NCI-H1930 (cell line): ENCODE measurements around the gene UBA1.
A peak's percentile ranks its signal among the peaks of the same experiment; 100 is the strongest.

Source experiments
- DNase-seq, 2 experiments: peaks; one replicate each; lab custom pipeline; 2025; lab: John Stamatoyannopoulos, UW

The UBA1 gene

DNA sequence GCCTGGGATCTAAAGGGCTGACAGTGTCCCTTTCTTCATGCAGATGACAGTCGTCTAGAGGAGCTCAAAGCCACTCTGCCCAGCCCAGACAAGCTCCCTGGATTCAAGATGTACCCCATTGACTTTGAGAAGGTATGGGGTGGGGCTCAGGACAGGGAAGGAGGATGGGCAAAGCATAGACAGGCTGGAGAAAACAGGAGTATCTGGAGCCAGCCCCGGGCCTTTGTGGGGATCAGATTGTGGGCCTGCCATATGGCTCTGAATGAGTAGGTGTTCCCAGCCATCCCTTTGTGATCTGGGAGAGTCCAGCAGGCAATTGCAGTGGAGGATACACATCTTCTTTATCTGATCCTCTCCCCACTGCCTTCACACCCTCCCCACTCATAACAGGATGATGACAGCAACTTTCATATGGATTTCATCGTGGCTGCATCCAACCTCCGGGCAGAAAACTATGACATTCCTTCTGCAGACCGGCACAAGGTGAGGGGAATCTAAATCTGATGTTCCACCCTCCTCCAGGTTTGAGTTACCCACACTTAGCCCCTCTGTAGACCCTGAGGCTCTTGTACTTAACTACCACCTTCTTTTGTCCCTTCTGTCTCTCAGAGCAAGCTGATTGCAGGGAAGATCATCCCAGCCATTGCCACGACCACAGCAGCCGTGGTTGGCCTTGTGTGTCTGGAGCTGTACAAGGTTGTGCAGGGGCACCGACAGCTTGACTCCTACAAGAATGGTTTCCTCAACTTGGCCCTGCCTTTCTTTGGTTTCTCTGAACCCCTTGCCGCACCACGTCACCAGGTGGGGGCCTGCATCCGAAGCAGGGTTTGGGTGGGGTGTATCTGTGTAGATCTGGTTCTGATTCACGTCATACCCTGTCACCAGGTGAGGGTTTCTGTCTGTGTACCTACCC, 19.0 kb downstream of the UBA1 start:
- DNase-seq, result no peak

DNA sequence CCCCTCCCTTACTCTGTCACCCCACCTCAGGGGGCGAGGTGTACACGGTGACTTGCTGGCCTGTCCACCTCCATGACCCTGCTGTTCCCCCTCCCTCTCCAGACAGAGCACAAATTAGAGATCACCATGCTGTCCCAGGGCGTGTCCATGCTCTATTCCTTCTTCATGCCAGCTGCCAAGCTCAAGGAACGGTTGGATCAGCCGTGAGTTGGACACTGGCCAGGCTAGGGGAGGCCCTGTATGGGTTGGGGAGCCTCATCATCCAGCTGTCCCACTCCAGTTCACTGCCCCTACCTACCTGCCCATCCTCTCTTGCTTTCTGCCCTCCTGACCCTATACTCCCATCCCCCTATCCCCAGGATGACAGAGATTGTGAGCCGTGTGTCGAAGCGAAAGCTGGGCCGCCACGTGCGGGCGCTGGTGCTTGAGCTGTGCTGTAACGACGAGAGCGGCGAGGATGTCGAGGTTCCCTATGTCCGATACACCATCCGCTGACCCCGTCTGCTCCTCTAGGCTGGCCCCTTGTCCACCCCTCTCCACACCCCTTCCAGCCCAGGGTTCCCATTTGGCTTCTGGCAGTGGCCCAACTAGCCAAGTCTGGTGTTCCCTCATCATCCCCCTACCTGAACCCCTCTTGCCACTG, 20.9 kb downstream of the UBA1 start:
- DNase-seq, result no peak

DNA sequence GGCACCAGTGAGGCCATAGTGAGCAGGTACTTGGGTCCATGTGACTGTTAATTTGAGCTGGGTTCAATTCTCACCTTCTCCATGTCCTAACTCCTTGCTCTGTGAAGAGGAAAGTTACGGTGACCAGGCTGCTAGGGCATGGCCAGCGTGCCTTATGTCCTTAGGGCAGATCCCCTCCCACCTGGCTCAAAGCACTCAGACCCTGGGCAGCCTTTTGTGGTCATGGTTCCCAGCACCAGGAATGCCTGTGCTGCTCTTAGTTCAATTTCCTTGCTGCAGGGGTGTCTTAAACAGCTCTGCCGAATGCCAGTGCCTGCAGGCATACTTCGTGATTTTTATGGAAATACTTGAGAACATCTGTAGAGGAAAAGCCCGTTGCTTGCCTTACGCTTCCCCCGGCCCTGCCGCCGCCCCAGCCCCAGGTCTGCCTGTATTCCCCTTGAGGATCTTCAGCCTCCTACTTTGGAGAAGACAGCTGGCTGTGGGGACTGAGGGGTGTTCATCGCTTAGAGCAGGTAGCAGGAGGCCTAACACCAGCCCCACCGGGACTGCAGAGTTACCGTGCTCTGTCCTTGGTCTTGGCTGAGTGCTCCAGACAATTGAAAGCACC, 21.8 kb downstream of the UBA1 start:
- no peak for DNase-seq

DNA sequence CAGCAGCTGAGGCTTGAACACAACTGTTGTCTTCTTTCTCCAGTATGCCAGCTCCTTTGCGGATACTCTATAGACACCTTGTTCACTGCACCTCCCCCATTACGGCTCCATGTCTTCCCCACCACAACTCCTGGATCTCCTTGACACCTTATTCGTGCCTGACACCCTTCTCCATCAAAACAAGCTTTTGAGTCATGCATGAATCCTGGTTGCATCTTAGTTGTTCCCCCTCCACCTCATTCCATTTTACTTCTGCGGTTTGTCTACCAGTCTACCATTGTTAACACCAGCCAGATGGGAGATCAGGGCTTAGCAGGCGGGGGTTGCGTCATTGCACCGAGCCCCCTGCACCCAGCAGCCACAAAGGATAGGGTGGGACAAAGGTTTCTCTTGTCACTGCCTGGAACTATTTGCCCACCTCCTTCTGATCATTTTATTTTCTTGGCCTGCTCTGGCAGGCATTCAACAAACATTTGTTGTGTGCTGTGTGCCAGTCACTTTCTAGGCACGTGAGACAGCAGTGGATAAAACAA, 22.8 kb downstream of the UBA1 start:
- no peak for DNase-seq

DNA sequence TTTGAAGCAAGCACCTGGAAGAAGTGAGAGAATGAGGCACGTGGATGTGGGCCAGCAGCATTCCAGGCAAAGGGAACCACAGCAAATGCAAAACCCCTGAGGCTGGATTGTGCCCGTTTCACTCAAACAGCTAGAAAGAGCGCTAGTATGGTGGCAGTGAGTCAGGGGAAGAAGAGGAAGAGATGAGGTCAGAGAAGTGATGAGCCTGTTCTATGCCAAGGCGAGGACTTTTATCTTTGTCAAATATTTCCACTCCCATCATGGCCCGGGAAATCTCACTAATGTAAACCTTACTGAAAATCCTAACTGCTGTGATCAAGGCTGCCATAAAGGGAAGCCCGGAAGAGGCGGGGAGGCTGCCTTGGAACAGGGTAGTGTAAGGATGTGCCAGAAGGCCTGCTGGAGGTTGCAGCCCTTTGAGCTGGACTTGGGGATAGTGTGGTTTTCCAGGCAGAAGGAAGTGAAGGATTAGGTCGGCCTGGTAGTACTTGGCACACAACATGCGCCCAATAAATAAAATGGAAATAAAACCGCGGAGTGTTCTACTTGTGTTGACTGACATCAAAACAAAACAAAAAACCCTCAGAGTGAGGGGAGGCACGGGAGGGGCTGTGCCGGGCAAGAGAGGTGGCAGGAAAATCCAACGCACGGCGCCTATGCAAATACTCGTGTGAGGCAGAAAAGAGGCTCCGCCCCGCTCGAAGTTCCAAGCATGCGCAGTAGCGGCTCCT, 23.7 kb downstream of the UBA1 start:
- no peak for DNase-seq

DNA sequence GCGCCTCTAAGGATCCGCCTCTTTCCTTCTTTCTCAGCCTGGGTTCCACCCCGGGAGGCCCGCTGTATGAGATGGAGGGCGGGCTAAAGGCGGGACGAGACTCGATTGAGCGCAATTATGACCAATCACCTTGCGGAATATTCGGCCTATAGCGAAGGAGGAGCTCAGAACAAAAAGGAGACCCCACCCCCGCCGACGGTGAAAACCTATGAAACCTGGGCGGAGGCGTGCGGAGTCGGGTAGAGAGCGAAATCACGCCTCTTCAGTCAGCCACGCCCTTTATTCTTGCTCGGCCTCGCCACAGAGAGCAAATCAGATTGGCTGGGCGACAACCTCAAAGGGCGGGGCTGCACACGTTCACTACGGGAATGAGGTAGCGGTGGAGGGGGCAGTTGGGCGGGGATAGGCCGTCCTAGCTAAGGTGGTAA, 24.2 kb downstream of the UBA1 start:
- peak; percentile 96 to 97 for DNase-seq

DNA sequence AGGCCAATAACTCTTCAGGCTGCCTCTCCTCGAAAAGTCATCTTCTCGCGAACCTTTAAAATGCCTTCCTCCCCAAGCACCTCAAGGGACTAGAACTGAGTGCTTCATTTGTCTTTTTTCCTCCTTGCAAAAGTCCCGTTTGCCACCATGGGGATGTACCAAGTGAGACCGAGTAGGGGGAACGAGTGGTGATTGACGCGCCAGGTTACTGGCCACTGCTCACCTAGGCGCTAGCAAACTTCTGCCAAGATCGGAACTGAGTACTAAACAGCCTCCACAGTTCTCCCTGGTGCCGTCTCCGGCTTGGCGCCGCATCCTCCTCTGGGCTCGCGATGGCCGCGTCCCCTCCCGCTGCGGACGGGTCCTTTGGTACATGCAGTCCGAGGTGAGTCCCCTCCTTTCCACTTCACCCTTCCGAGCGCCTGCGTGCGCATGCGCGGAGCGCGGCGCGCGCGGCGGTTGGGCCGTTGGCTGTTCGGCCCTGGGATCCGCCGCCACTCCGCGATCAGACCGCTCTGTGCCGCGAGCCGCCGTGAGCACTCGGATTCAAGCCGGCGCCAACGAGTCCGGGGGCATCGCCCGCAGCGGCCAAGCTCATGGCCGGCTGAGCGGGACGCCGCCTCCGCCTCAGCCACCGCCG, 24.8 kb downstream of the UBA1 start, which contains the start of gene CDK16:
CDK16 (plus strand) TSS at position 402 of the 640 bp plus-strand sequence. CDS start 4,877 bp downstream, outside the sequence.
- DNase-seq, result peak; percentile 42 to 83

DNA sequence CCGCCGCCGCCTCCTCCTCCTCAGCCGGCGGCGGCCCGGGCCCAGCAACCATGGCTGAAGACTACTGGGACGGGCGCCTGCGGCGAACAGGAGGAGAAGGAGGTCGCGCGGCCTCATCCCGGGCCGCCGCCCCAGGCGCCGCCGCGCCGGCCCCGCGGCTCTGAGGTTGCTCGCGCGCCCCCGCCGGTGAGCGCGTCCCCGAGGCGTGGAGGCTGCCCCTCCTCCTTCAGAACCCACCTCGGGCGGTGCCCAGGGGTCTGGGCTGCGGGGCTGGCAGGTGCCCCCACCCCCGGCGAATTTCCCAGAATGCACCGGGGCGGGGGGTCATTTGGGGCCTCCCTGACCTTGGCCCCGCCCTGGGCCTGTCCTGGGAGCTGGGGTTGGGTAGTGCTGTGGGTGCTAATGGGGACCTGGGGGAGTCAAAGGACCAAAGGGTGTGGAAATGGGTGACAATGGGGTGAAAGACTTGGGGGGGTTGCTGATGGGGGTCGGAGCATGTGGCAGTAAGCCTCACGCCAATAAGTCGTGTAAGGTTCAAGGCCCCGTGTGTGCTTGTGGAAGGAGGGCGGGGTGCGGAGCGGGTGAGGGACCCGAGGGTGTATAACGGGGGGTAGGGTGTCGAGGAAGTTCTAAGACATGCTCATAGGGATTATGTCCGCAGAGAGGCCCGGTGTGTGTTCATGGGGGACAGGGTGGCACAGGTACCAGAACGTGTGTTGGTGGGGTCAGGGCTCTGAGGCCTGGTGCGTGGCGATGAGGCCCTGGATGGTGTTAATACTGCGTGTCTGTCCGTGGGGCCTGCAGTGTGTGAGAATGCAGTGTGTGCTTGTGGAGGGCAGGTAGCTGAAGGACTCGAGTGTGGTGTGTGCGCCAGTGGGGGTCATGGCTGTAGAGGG, 25.5 kb downstream of the UBA1 start:
- DNase-seq, result no peak

DNA sequence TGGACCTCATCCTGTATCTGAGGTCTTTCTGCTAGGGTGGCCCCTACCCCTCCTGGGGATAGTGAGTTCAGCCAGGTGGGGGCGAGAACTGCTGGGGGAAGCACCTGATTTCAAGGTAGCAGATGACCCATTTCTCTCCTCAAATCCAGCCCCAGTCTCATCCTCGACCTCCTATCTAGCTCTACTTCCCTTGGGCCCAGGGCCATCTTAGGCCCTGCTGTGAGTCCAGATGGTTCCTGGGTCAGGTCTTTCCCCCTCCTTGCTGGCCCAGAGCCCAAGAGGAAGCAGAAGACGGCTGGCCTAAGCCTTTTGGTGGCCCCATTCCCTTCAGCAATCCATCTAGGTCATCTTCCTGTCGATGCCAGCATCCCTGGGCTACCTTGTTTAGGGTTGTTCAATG, 28.1 kb downstream of the UBA1 start:
- no peak for DNase-seq

DNA sequence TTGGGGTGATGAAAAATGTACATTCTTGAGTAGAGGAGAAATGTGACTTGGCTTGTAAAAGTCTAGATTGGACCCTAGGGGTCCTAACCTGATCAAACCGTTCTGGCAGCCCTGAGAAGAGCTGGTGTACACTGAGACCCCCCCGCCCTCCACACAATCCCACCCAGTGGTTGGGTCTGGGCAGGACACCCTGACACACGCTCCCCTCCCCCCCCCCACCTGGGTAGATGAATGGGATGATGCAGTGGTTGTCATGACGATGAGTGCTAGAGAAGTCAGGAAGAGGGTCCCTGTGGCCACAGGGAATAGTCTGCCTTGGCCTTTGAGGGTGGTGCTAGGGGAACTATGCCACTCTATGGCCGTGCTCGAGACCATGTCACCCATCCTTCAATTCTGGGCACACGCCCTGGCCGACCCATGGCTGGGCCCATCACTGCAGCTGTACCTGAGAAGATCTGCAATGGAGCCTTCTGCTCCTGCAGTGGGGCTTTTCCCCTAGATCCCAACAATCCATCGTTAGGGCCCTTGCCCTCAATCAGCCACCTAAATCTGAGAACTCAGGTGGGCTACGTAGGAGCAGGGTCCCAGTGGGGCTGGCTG, 29.2 kb downstream of the UBA1 start:
- DNase-seq, result no peak

DNA sequence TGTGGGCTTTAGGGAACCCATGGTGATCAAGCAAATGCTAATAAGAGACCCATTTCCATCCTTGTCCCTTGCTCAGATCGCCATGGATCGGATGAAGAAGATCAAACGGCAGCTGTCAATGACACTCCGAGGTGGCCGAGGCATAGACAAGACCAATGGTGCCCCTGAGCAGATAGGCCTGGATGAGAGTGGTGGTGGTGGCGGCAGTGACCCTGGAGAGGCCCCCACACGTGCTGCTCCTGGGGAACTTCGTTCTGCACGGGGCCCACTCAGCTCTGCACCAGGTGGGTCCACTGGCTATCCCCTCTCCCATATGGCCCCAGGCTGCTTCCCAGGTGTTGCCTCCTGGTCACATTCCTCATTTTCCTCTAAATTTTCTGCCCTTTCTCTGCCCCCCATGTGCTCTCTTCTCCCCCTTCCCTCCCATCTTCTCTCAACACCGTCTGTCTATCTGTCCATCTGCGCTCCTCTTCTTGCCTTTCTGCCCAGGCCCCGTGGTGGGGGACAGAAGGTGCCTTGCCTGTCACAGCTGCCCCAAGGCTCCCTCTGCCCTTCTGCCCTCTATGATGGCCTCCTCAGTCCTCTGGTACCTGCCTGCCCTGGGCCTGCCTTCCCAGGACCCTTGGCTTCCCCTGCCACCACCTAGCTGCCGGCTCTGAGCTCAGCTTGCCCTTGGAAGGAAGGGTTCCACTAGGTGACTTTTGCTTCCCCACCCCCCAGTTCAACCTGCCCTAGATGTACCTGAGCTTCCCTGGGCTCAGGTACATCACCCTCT, 30.0 kb downstream of the UBA1 start:
- no peak for DNase-seq

DNA sequence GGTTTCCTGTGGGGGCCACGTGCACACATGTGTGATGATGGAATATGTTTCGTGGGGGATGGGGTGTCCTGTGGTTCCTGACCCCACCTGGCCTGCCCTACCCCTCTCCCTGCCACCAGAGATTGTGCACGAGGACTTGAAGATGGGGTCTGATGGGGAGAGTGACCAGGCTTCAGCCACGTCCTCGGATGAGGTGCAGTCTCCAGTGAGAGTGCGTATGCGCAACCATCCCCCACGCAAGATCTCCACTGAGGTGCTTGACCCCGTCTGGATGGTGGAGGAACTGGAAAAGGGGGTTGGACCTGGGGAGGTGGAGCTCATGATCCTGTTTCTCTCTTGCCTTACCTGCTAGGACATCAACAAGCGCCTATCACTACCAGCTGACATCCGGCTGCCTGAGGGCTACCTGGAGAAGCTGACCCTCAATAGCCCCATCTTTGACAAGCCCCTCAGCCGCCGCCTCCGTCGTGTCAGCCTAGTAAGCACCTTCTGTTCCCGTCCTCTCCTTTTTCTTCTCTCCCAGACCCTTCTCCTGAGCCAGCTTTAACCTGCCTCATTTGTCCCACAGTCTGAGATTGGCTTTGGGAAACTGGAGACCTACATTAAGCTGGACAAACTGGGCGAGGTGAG, 30.8 kb downstream of the UBA1 start:
- DNase-seq, result no peak

DNA sequence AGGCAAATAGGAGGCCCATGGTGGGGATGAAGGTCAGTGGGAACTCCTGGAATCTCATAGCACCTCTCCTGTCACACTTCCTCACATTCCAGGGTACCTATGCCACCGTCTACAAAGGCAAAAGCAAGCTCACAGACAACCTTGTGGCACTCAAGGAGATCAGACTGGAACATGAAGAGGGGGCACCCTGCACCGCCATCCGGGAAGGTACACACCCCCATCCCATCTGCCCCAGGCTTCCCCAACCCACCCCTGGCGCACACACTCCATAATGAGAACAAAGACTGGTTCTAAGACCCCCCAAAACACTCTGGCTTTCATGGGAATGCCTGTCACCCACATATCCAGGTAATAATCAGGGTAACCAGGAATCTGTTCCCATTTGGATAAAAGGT, 31.3 kb downstream of the UBA1 start:
- no peak for DNase-seq

DNA sequence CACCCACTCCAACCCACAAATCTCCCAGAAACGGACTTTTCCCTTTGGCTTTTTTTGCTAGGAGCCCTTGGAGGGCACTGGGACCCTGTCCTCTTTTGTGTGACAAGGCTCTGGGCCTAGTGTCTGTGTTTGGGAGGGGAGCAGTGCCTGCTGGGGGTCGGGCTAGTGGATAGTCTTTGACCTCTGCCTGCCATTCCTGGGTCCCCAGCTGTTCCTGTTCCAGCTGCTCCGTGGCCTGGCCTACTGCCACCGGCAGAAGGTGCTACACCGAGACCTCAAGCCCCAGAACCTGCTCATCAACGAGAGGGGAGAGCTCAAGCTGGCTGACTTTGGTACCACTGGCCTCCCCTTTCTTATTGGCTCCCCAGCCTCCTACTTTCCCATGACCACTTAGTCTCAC, 32.4 kb downstream of the UBA1 start:
- DNase-seq, result no peak

DNA sequence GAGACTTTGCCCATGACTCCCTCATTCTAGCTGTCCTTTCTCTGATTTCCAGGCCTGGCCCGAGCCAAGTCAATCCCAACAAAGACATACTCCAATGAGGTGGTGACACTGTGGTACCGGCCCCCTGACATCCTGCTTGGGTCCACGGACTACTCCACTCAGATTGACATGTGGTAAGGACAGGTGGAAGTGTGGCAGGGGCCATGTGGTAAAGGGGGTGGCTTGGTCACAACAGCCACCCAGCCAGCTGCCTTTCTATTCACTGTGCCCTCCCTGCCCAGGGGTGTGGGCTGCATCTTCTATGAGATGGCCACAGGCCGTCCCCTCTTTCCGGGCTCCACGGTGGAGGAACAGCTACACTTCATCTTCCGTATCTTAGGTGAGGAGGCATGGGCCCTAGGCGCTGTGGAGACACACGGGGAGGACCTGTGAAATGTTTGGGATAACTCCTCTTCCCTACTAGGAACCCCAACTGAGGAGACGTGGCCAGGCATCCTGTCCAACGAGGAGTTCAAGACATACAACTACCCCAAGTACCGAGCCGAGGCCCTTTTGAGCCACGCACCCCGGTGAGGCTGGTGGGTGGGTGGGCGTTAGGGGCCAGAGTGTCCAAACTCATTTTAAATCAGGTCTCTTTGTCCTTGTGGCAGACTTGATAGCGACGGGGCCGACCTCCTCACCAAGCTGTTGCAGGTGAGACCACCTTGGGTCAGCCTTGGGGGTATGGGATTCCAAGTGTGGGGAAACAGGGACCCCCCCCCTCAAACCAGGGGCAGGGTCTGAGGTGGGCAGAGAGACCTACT, 33.1 kb downstream of the UBA1 start:
- no peak for DNase-seq

DNA sequence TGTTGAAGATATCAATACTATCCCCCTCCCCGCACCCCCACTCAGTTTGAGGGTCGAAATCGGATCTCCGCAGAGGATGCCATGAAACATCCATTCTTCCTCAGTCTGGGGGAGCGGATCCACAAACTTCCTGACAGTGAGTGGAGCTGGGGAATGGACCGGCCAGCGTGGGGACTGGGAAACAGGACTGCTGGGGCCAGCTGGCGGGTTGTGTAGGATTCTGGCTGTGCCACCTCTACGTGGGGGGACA, 33.6 kb downstream of the UBA1 start:
- DNase-seq, result no peak

DNA sequence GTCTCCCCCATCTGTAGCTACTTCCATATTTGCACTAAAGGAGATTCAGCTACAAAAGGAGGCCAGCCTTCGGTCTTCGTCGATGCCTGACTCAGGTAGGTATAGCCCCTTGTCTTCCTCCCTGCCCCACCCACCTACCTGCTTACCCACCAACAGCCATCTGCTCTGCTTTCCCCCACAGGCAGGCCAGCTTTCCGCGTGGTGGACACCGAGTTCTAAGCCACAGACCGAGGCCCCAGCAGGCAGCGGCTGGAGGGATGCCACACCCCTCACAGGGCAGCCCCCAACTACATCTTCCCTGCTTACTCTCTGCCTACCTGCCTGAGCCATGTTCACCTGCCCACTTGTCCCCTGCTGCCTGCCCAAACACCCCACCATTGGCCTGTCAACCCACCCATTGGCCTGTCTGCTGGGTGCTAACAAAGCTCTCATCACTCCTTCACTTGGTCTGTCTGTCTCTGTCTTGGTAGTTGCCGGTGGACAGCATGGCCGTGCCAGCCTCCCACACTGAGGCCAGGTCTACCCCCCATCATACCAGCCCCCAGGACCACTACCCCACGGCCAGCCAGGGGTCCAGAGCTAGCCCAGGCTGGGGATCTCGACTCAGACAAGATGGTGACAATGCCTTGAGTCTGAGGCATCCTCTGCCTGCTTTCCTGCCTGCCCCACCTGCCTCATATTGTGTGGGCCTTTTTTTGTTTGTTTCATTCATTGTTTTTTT, 35.1 kb downstream of the UBA1 start:
- DNase-seq, result no peak

DNA sequence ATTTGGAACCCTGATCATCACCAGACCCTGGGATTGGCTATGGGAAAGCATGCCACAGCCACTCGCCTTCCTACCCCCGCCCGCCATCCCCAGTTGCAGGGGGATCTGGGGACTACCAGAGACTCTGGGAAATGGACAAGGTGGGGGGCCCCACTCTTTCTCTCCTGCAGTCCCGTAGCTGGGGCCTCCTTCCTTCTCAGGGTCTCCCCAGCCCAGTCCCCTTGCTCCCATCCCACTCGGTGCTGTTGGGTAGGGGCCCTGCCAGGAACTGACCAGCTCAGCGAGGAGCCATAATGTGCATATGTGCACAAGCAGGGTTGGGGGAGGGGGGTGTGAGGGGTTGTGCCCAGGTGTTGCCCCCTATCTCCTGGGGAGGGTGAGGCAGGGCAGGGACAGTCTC, 35.8 kb downstream of the UBA1 start:
- no peak for DNase-seq
